AG09309 (cell line): Measurements from ENCODE around the gene POU2AF3.

Experiments
- DNase-seq: peaks from one replicate; pipeline ENCODE4 v3.0.0-alpha.2; 2010; ENCODE audit warnings: low read depth
- H3K4me3 ChIP-seq: 2 replicates; pipeline ENCODE4 v1.5.1; 2011; ENCODE audit warnings: mild to moderate bottlenecking, low read depth, low read length, moderate library complexity; ENCODE audit not compliant: control insufficient read depth
- TF ChIP-seq, protein P1 (sequence below): IDR thresholded peaks from 2 replicates; pipeline ENCODE4 v1.5.1; 2011; ENCODE audit warnings: mild to moderate bottlenecking, low read depth, low read length, inconsistent platforms; ENCODE audit not compliant: insufficient read depth, control insufficient read depth; ENCODE audit errors: missing control alignments

Gene POU2AF3

DNA sequence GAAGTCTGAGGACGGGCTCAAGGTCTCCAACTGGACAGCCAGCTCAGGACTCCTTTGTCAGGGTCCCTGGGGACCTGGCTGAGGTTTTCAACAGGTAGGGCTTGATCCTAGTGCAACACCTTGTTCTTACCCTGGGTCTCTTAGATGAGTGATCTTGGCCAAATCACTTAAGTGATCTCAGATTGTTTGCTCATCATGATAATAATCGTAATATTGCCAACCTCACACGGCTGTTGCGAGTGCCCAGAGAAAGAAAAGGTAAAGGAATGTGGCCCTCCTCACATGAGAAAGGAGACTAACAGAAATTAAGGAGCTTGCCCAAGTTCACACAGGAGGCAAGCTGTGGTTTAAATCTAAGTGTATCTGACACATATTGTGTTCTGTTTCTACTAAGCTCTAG lies 28.5 kb downstream of the POU2AF3 start:
- H3K4me3 ChIP-seq = no peak overlapping the region
- no peak for DNase-seq
- TF ChIP-seq, protein P1, sequence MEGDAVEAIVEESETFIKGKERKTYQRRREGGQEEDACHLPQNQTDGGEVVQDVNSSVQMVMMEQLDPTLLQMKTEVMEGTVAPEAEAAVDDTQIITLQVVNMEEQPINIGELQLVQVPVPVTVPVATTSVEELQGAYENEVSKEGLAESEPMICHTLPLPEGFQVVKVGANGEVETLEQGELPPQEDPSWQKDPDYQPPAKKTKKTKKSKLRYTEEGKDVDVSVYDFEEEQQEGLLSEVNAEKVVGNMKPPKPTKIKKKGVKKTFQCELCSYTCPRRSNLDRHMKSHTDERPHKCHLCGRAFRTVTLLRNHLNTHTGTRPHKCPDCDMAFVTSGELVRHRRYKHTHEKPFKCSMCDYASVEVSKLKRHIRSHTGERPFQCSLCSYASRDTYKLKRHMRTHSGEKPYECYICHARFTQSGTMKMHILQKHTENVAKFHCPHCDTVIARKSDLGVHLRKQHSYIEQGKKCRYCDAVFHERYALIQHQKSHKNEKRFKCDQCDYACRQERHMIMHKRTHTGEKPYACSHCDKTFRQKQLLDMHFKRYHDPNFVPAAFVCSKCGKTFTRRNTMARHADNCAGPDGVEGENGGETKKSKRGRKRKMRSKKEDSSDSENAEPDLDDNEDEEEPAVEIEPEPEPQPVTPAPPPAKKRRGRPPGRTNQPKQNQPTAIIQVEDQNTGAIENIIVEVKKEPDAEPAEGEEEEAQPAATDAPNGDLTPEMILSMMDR = no peak

DNA sequence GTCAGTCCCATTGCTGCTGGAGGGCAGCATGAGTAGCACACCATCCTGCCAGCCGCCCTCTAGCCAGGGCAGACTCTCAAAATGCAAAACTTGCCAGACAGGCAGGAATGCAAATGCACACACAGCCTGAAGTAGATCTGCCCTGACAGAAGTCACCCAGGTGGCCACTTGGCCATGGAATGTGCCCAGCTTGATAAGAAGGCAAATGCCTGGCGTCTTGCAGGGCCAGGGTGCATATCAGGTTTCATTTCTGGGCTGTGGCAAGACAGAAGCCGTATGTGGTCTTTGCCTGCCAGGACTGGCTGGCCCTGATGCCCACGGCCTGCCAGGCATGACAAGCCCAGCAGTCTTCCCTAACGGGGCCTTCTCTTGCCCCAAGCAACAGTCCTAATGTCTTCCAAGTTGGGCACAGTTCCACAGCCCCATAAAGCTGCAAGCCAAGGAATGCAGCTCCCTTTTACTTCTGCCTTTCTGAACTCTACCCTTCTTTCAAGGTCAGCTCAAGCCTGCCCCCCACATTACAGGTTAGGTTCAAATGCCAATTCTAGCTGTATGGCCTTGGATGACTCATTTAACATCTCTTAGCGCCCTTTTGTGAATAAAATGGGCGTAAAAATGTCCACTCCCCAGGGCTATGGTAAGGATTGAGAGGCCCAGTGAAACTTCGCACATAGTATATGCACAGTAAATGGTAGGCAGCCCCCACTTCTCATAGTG lies 29.7 kb downstream of the POU2AF3 start:
- H3K4me3 ChIP-seq = no peak overlapping the region
- TF ChIP-seq, protein P1 = no peak
- no peak for DNase-seq

DNA sequence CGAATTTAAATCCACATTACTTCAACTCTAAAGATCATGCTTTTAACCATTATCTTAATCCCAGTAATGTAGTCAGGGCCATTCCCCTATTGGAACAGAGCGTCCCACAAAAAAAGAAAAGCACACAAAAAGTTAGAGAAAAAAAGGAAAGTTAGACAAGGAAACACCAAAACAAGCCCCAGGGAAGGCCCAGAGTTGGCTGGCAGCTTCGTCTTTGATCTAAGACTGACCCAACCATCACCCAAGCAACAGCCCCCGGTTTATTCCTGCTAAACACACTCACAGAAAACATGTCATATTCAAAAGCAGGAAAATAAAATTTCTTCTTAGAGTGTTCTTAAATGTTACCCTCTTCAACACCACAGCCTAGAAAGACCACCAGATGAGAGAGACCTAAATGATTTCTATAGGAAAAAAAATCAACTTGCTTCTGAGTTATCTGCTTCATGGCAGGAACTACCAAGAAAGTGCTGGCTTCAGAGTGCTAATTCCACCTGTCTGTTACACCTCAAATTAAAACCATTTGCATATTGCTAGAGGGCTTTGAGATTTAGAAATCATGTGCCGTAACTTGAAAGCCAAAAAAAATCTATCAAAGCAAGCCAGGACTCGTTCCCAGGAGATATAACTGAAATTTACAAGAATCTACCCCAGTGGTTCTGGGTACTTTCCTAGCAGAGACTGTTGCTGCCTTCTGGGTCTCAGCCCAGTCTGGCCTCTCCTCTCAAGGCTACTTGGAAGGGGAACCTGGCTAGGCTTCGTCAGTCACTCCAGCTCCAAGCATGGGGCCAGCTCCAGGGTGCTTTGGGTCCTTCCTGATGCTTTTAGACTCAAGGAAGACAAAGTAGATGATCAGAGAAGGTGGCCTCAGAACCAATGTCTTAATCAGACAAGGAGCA lies 31.2 kb downstream of the POU2AF3 start:
- H3K4me3 ChIP-seq = no peak overlapping the region
- TF ChIP-seq, protein P1 = no peak
- no peak for DNase-seq

DNA sequence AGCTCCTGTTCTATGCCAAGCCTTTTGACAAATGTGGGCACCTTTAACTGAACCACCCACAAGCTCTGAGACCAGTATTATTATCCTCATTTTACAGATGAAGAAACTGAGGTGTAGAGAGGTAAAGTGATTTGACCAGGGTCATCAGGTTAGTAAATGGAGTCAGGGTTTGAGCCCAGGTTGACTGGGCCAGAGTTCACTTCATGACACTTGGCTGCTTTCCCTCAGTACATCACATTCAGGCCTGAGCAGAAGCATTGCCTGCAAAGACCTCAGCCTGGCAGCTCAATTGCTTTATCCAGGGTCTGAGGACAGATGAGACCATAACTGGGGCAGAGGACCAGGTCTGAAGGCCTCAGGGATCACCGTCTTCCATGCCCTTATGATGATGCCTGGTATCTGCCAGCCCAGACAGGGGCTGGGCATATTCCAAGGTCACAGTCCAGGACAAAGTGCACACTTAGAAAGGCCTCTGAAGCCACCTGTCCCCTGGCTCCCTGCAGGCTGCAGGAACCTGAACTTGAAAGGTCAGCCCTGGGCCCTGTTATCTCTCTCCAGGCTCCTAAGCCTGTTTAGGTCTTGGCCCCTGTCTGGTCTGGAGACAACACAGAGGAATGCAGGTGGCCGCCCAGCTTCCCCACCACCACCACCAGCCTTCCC lies 32.0 kb downstream of the POU2AF3 start:
- TF ChIP-seq, protein P1 = no peak
- H3K4me3 ChIP-seq = no peak overlapping the region
- no peak for DNase-seq

DNA sequence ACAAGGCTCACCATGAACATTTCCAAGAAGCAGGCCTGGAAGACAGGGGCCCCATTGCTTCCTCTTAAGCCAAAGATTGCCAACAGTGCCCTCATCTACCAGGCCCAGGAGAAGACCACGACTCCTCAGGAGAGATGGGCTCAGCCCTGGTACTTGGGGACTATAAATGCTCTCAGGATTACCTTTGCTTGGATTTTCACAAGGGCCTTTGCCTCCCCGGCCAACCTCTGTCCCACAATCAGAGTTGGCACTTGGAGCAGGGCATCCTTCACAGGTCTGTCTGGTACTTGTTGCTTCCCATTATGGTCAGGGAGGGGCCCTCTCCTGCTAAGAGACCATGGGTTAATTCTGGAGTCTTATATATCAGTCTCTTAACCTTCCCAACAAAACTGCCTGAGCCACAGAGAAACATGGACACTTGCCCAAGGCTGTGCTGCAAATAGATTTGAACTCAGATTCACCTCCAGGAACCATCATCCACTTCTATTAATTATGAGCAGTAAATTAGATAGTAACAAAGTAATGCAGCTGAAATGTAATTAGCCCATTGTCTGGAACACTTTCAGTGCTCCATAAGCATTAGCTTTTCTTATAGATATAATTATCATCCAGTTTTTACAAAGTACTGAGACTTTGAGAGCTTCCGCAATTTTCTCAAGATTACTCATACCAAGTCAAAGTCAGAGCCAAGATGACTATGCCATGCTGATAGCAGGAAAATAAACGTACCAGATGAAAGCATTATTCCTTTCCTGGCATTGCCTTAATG lies 33.5 kb downstream of the POU2AF3 start:
- TF ChIP-seq, protein P1 = no peak
- no peak overlapping the region for H3K4me3 ChIP-seq
- DNase-seq = no peak
